Transverse colon (tissue), 4 donors: ENCODE measurements around the gene PRPF6. TPM values are rescaled to one million over a fixed set of nuclear protein-coding genes. Genes with fewer than 3 reads are reported as not detected.

Experiments used
- DNase-seq: peaks from one replicate; pipeline ENCODE4 v3.0.0-alpha.2; 2019
- H3K27ac ChIP-seq, 4 donors: fragments of 200-600 bp; sonication (generic); 2 replicates each; pipeline ENCODE4 v1.5.1; 2016 to 2018; ENCODE audit warnings: inconsistent platforms in 4 of 4
- H3K27me3 ChIP-seq: fragments of 200-600 bp; sonication (generic); 2 replicates; pipeline ENCODE4 v1.5.1; 2017; ENCODE audit warnings: inconsistent platforms
- H3K36me3 ChIP-seq, 4 donors: fragments of 200-600 bp; sonication (generic); 2 replicates each; pipeline ENCODE4 v1.5.1; 2017 to 2019; ENCODE audit warnings: inconsistent platforms in 4 of 4
- H3K4me1 ChIP-seq, 4 donors: fragments of 200-600 bp; sonication (generic); 2 replicates each; pipeline ENCODE4 v1.5.1; 2017 to 2020; ENCODE audit warnings: inconsistent platforms in 4 of 4
- H3K4me3 ChIP-seq, 4 donors: fragments of 200-600 bp; sonication (generic); 1 replicate in 1 of 4; 2 replicates in 3 of 4; pipeline versions ENCODE4 v1.5.1 to v1.6.1; 2017 to 2019; ENCODE audit warnings: inconsistent platforms in 4 of 4
- H3K9me3 ChIP-seq, 2 donors: fragments of 200-600 bp; sonication (generic); 2 replicates each; pipeline ENCODE4 v1.5.1; 2017 to 2019; ENCODE audit warnings: inconsistent platforms in 2 of 2
- CTCF ChIP-seq, 5 experiments: fragments of 200-600 bp in 3 of 5; fragments of 450-650 bp in 2 of 5; sonication (generic) in 3 of 5; IDR thresholded peaks; 1 replicate in 2 of 5; 2 replicates in 3 of 5; pipeline ENCODE4 v1.5.1; 2016 to 2017; ENCODE audit warnings: antibody characterized with exemption in 5 of 5, inconsistent platforms in 3 of 5, mild to moderate bottlenecking in 2 of 5, moderate library complexity in 1 of 5
- EP300 ChIP-seq: sonication (generic); formaldehyde crosslinking; IDR thresholded peaks from one replicate; pipeline ENCODE4 v1.6.1; 2017; ENCODE audit warnings: antibody characterized with exemption, low read depth
- POLR2A ChIP-seq: fragments of 450-650 bp; IDR thresholded peaks from one replicate; pipeline ENCODE4 v1.6.1; 2016; ENCODE audit warnings: antibody characterized with exemption, mild to moderate bottlenecking, moderate library complexity
- POLR2AphosphoS5 ChIP-seq, 3 donors: sonication (generic); formaldehyde crosslinking; IDR thresholded peaks; one replicate each; pipeline ENCODE4 v1.6.1; 2016; ENCODE audit warnings: antibody characterized with exemption in 3 of 3
- WGBS, 2 donors: methylation state at CpG; one replicate each; pipeline ENCODE4 v1.1.5; 2018; ENCODE audit warnings: low coverage in 1 of 2; 5-methylcytosine and 5-hydroxymethylcytosine counted together
- in situ Hi-C, 4 donors: fragments of 200-750 bp; cut with MboI; loops; one replicate each; pipeline versions ENCODE4 v1.15.0 to v1.15.1; 2017; ENCODE audit warnings: low sequenced_read_pairs in 3 of 4, low pct_ligation_motif_present in 1 of 4, low pct_unique_long_range_greater_than_20kb in 1 of 4
- intact Hi-C: fragments of 100-400 bp; cut with DNase I; formaldehyde crosslinking; loops from one replicate; pipeline ENCODE4 v1.15.1; 2023; ENCODE audit warnings: low total_unique reads
- total RNA-seq, 4 donors: library from RNA; depleted of rRNA; stranded (reverse); fragments of >200 nt; gene quantifications; one replicate each; pipeline ENCODE4 v1.1.0, GENCODE V29; 2016

PRPF6 gene
- total RNA-seq, 4 donors from 2014 or later, result 29.2 to 55.7 (median 51.8) TPM

GRCh38 chr20:64044484-64045247 lies 63.7 kb downstream of the PRPF6 start:
- H3K36me3 ChIP-seq, result no peaks in the 10 kb centered on the region
- no peak for DNase-seq
- 66% methylated on average over 14 of the region's 14 CpGs; no CpG with 5 or more reads in 1 of the 2 donors for WGBS, 2 donors
- no peak overlapping the region for H3K27ac ChIP-seq
- peaks cover 6 to 14% (median 12%) of the 10 kb centered on the region in 4 donors for H3K4me1 ChIP-seq
- no peak overlapping the region for H3K4me3 ChIP-seq
- in situ Hi-C loops (no loop called here), intact Hi-C loops (no loop called here)
- TF ChIP-seq CTCF (IDR thresholded peaks at IDR 0.05) (no peak), POLR2A (no peak), EP300 (no peak), POLR2AphosphoS5 (IDR thresholded peaks at IDR 0.05) (no peak)
- no peaks in the 10 kb centered on the region for H3K9me3 ChIP-seq
- peaks cover 92% of the 10 kb centered on the region for H3K27me3 ChIP-seq

GRCh38 chr20:64045346-64046011 lies 64.5 kb downstream of the PRPF6 start:
- peaks cover 6 to 17% (median 14%) of the 10 kb centered on the region in 4 donors for H3K4me1 ChIP-seq
- TF ChIP-seq CTCF (IDR thresholded peaks at IDR 0.05), result no peak
- TF ChIP-seq EP300, result no peak
- no peak for TF ChIP-seq POLR2AphosphoS5 (IDR thresholded peaks at IDR 0.05)
- TF ChIP-seq POLR2A, result no peak
- H3K9me3 ChIP-seq, result no peaks in the 10 kb centered on the region
- H3K27me3 ChIP-seq, result peaks cover 92% of the 10 kb centered on the region
- in situ Hi-C loops, result no loop called here
- no peak overlapping the region for H3K4me3 ChIP-seq
- no peak for DNase-seq
- no peak overlapping the region for H3K27ac ChIP-seq
- 64% methylated on average over 11 of the region's 11 CpGs; no CpG with 5 or more reads in 1 of the 2 donors for WGBS, 2 donors
- no peaks in the 10 kb centered on the region for H3K36me3 ChIP-seq
- intact Hi-C loops, result no loop called here

- Histone ChIP-seq H3K9me3 (no peaks in the 10 kb centered on the region), H3K4me1 (peaks cover 4 to 10% (median 9%) of the 10 kb centered on the region in 4 donors), H3K27ac (no peak overlapping the region), H3K4me3 (no peak overlapping the region), H3K36me3 (no peaks in the 10 kb centered on the region), H3K27me3 (peaks cover 92% of the 10 kb centered on the region)
- WGBS, 2 donors, result 82% methylated on average over 8 of the region's 8 CpGs; no CpG with 5 or more reads in 1 of the 2 donors
- intact Hi-C loops, result no loop called here
- in situ Hi-C loops, result no loop called here
- no peak for TF ChIP-seq EP300
- TF ChIP-seq POLR2AphosphoS5 (IDR thresholded peaks at IDR 0.05), result no peak
- no peak for TF ChIP-seq CTCF (IDR thresholded peaks at IDR 0.05)
- TF ChIP-seq POLR2A, result no peak
- DNase-seq, result no peak
These were observed 66.1 kb downstream of the PRPF6 start for GRCh38 chr20:64047046-64047389.

GRCh38 chr20:64047968-64048401 lies 67.1 kb downstream of the PRPF6 start:
- 37% methylated on average over 46 of the region's 49 CpGs; no CpG with 5 or more reads in 1 of the 2 donors for WGBS, 2 donors
- Histone ChIP-seq H3K9me3 (no peaks in the 10 kb centered on the region), H3K36me3 (no peaks in the 10 kb centered on the region), H3K4me1 (peaks cover 0 to 5% (median 4%) of the 10 kb centered on the region in 4 donors), H3K4me3 (peak overlapping the region in 2 of 4 donors; percentile 1 to 17), H3K27ac (no peak overlapping the region), H3K27me3 (peaks cover 96% of the 10 kb centered on the region)
- in situ Hi-C loops, result no loop called here
- no peak for TF ChIP-seq CTCF (IDR thresholded peaks at IDR 0.05)
- no peak for TF ChIP-seq POLR2A
- TF ChIP-seq EP300, result no peak
- TF ChIP-seq POLR2AphosphoS5 (IDR thresholded peaks at IDR 0.05), result no peak
- no peak for DNase-seq
- intact Hi-C loops, result no loop called here
